RCC 7860 (cell line): ENCODE results near the gene MYPN.

Experiments
- DNase-seq: peaks from one replicate; pipeline ENCODE4 v3.0.0-alpha.2; 2015; ENCODE audit warnings: low spot score
- FAIRE-seq: peaks from 2 replicates; lab custom pipeline; 2012; peaks lifted over from hg19 to GRCh38; lab: Jason Lieb, UNC

The MYPN gene

DNA sequence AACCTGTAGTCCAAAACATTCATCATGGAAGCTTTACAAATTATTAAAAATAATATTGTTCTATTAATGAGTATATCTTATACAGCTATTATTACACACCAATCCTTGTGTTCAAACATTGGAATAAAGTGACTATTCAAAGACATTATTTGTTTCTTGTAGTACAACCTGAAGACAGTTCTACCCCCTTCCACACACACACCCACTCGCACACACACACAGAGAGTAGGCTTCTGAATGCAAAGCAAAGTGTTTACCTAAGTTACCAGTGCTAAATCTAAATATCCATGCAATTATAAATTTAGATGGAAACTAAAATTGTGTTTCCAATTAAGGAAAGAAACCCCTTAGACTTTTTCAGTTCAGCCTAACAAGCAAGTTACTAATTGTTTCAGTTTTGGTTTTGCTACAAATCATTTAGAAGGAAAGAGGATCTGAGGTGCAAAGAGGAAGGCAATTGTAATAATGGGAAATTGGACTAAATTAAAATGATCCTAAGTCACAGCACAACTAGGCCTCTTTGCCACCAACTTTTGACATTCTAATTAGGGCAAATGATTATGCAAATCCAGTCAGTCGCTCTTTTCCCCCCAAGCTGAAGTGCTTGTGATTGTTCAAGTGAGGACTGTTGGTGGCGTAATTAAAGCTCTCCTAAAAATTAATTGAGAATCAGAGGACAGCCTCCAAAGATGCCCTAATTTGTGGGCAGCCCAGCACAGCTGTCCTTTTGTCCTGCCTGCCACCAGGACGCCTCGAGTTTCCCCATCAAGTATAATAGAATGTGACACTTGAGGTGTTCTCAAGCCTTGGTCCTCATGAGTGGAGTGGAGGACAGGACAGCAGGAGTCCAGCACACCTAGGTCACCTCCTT, 142.6 kb downstream of the MYPN start:
- DNase-seq (no peak), FAIRE-seq (no peak)

DNA sequence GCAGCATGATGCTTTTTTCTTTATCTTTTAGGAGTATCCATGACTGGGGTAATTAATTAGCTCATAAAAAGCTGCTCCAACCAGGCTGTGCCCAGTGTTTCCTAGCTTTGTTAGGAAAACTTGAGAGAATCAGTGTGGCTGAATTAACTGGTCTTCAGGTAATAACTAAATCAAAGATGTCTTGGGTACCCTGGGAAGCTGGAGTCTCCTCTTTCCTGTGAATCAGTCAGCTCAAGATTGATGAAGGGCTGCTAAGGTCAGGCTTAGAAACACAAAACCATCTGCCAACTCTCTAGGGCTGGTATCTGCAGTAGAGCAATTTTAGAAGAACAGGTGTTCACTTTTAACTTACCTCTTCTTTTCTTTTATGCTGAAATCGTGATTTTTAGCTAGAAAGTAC, 144.1 kb downstream of the MYPN start:
- FAIRE-seq (no peak), DNase-seq (no peak)

DNA sequence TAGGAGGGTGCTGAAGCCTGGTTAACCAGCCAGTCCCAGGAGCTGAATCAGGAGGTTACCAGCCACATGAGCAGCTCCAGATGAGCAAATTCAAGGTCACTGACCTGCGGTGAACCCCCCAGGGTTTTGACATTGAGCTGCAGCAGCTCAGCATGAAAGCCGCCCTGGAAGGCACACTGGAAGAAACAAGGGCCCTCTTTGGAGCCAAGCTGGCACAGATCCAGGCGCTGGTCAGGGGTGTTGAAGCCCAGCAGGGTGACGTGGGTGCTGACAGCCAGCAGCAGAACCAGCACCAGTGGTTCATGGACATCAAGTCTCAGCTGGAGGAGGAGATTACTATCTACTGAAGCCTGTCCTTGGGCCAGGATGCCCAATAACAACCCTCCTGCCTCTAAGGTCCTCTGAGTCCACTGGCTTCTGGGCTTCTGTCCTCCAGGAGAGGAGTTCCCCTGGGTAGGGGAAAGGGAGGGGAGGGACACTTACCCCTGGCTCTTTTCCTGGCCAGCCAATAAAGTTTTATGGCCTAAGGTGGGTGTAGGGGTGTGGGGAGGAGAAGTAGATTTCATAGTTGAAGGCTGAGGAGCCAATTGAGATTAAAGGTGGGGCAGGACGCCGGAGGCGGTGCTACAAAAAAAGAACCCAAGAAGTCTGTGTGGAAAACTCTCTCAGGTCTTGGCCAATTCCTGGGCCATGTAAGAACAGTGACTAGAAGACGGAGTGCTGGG, 152.0 kb downstream of the MYPN start:
- FAIRE-seq, result no peak
- DNase-seq, result no peak
